DND-41 (cell line): ENCODE results near the gene LYAR.

Experiments used
- ATAC-seq: fragments of 200-7000 bp; cut with Tn5 transposase; 3 replicates; pipeline ENCODE4 v1.9.1; 2021; ENCODE audit warnings: low read depth; ENCODE audit not compliant: insufficient read depth
- DNase-seq: peaks from one replicate; pipeline ENCODE4 v3.0.0-alpha.2; 2020
- H2AFZ ChIP-seq: 2 replicates; pipeline ENCODE4 v1.6.0; 2012; ENCODE audit warnings: low read depth, low read length
- H3K27ac ChIP-seq: 2 replicates; pipeline ENCODE4 v1.5.1; 2012; ENCODE audit warnings: low read length, inconsistent platforms
- H3K27me3 ChIP-seq: fragments of 200-600 bp; sonication (generic); 2 replicates; pipeline ENCODE4 v1.6.0; 2012; ENCODE audit warnings: low read length, mild to moderate bottlenecking, inconsistent platforms; ENCODE audit not compliant: insufficient read depth, poor library complexity
- H3K36me3 ChIP-seq: 2 replicates; pipeline ENCODE4 v1.5.1; 2012; ENCODE audit warnings: low read length, inconsistent platforms; ENCODE audit not compliant: insufficient read depth
- H3K4me1 ChIP-seq: 2 replicates; pipeline ENCODE4 v1.5.1; 2012; ENCODE audit warnings: mild to moderate bottlenecking, low read length; ENCODE audit not compliant: insufficient read depth
- H3K4me2 ChIP-seq: 2 replicates; pipeline ENCODE4 v1.6.0; 2012; ENCODE audit warnings: mild to moderate bottlenecking, moderate library complexity, low read length, inconsistent platforms; ENCODE audit not compliant: insufficient read depth
- H3K4me3 ChIP-seq, 2 experiments: fragments of 200-600 bp in 1 of 2; shearing (Covaris generic) in 1 of 2; 2 replicates each; pipeline ENCODE4 v1.5.1; 2012 to 2016; ENCODE audit warnings: inconsistent platforms in 2 of 2, low read length in 2 of 2, mild to moderate bottlenecking in 2 of 2, low read depth in 1 of 2, moderate library complexity in 1 of 2
- H3K79me2 ChIP-seq: 2 replicates; pipeline ENCODE4 v1.6.0; 2012; ENCODE audit warnings: low read length, inconsistent platforms; ENCODE audit not compliant: insufficient read depth
- H3K9ac ChIP-seq: 2 replicates; pipeline ENCODE4 v1.6.0; 2012; ENCODE audit warnings: low read depth, mild to moderate bottlenecking, inconsistent platforms, low read length, moderate library complexity
- H3K9me3 ChIP-seq: 2 replicates; pipeline ENCODE4 v1.5.1; 2012; ENCODE audit warnings: low read length, moderate library complexity, mild to moderate bottlenecking, inconsistent platforms; ENCODE audit not compliant: insufficient read depth, severe bottlenecking
- H4K20me1 ChIP-seq: 2 replicates; pipeline ENCODE4 v1.6.0; 2012; ENCODE audit warnings: low read length; ENCODE audit not compliant: insufficient read depth
- EZH2 ChIP-seq: IDR thresholded peaks from 3 replicates; pipeline ENCODE4 v1.6.1; 2012; ENCODE audit warnings: borderline replicate concordance, low read depth, mild to moderate bottlenecking, moderate library complexity, low read length, inconsistent platforms; ENCODE audit not compliant: severe bottlenecking
- TF ChIP-seq, protein P1 (sequence below): IDR thresholded peaks from 2 replicates; pipeline ENCODE4 v1.5.1; 2012; ENCODE audit warnings: borderline replicate concordance, low read length, moderate library complexity, mild to moderate bottlenecking; ENCODE audit not compliant: poor library complexity, severe bottlenecking; ENCODE audit errors: extremely low read depth

The LYAR gene

DNA sequence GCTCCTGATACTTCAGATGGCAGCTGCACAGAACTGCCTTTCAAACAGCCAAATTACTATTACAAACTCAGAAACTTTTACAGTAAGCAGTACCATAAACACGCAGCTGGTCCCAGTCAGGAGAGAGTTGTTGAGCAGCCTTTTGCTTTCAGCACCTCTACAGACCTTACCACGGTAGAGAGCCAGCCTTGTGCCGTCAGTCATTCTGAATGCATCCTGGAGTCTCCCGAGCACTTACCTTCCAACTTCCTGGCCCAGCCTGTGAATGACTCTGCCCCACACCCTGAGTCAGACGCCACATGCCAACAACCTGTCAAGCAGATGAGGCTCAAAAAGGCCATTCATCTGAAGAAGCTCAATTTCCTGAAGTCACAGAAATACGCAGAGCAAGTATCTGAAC lies 12.5 kb upstream of the LYAR start:
- H3K4me3 ChIP-seq, result no peak overlapping the region
- no peak overlapping the region for H3K9ac ChIP-seq
- H3K27me3 ChIP-seq, result no peaks in the 10 kb centered on the region
- no peak for ATAC-seq
- TF ChIP-seq EZH2, result no peak
- TF ChIP-seq, protein P1, sequence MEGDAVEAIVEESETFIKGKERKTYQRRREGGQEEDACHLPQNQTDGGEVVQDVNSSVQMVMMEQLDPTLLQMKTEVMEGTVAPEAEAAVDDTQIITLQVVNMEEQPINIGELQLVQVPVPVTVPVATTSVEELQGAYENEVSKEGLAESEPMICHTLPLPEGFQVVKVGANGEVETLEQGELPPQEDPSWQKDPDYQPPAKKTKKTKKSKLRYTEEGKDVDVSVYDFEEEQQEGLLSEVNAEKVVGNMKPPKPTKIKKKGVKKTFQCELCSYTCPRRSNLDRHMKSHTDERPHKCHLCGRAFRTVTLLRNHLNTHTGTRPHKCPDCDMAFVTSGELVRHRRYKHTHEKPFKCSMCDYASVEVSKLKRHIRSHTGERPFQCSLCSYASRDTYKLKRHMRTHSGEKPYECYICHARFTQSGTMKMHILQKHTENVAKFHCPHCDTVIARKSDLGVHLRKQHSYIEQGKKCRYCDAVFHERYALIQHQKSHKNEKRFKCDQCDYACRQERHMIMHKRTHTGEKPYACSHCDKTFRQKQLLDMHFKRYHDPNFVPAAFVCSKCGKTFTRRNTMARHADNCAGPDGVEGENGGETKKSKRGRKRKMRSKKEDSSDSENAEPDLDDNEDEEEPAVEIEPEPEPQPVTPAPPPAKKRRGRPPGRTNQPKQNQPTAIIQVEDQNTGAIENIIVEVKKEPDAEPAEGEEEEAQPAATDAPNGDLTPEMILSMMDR, result no peak
- DNase-seq, result no peak
- peaks cover 42% of the 10 kb centered on the region for H3K36me3 ChIP-seq
- no peaks in the 10 kb centered on the region for H3K4me1 ChIP-seq
- no peaks in the 10 kb centered on the region for H3K9me3 ChIP-seq
- H3K27ac ChIP-seq, result no peak overlapping the region
- no peak overlapping the region for H2AFZ ChIP-seq
- H3K79me2 ChIP-seq, result peaks cover 19% of the 10 kb centered on the region
- peaks cover 11% of the 10 kb centered on the region; the same call in 1 of the 2 replicates for H4K20me1 ChIP-seq
- H3K4me2 ChIP-seq, result no peak overlapping the region

GRCh38 chr4:4302001-4302400 lies 12.0 kb upstream of the LYAR start:
- Histone ChIP-seq H3K27me3 (no peaks in the 10 kb centered on the region), H4K20me1 (peaks cover 11% of the 10 kb centered on the region; the same call in 1 of the 2 replicates), H3K36me3 (peaks cover 38% of the 10 kb centered on the region), H3K9ac (no peak overlapping the region), H3K79me2 (peaks cover 22% of the 10 kb centered on the region), H3K4me1 (no peaks in the 10 kb centered on the region), H3K9me3 (no peaks in the 10 kb centered on the region), H2AFZ (no peak overlapping the region), H3K27ac (no peak overlapping the region), H3K4me3 (no peak overlapping the region), H3K4me2 (no peak overlapping the region)
- no peak for DNase-seq
- no peak for ATAC-seq
- TF ChIP-seq, protein P1, result no peak
- no peak for TF ChIP-seq EZH2

DNA sequence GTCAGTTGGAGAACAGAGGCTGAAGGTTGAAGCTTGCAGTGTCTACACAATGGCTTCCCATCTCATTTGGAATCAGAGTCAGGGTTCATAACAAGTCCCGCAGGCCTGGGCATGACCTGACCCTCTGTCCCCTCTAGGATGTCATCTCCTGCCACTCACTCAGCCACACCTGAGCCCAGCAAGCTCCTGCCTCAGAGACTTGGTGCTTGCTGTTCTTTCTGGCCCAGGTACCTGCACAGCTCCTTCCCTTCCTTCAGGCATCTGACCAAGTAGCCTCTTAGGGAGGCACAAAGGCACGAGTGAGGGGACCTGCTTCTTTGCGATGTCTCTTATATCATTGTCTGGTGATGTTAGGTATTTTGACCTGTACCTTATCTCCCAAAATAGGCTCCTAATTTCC lies 9.1 kb upstream of the LYAR start:
- TF ChIP-seq, protein P1, result no peak
- no peak for TF ChIP-seq EZH2
- peaks cover 28% of the 10 kb centered on the region for H3K36me3 ChIP-seq
- DNase-seq, result no peak

More for the DNA sequence above, 9.1 kb upstream of the LYAR start:
- Histone ChIP-seq H3K79me2 (peaks cover 50% of the 10 kb centered on the region), H3K9me3 (no peaks in the 10 kb centered on the region), H3K27ac (no peak overlapping the region), H3K4me2 (no peak overlapping the region), H2AFZ (no peak overlapping the region), H4K20me1 (peaks cover 11% of the 10 kb centered on the region; the same call in 1 of the 2 replicates), H3K4me1 (no peaks in the 10 kb centered on the region), H3K4me3 (no peak overlapping the region), H3K9ac (no peak overlapping the region), H3K27me3 (no peaks in the 10 kb centered on the region)
- ATAC-seq, result no peak
